Body of pancreas (tissue), 4 donors: Measurements from ENCODE around the gene ASPG. TPM values are rescaled to one million over a fixed set of nuclear protein-coding genes. Genes with fewer than 3 reads are reported as not detected.

Experiments used
- ATAC-seq: fragments of 150-250 bp; one replicate; pipeline ENCODE4 v1.9.1; 2016
- DNase-seq, 4 donors: peaks; one replicate each; pipeline ENCODE4 v3.0.0-alpha.2; 2019
- H3K27ac ChIP-seq, 4 donors: fragments of 200-600 bp; sonication (generic); 1 replicate in 3 of 4; 2 replicates in 1 of 4; pipeline versions ENCODE4 v1.5.1 to v1.6.1; 2016 to 2019; ENCODE audit warnings: mild to moderate bottlenecking in 1 of 4, mixed read lengths in 1 of 4, moderate library complexity in 1 of 4
- H3K27me3 ChIP-seq, 2 donors: fragments of 200-600 bp; sonication (generic); one replicate each; pipeline ENCODE4 v1.6.0; 2016; ENCODE audit warnings: mild to moderate bottlenecking in 1 of 2
- H3K36me3 ChIP-seq, 2 donors: fragments of 200-600 bp; sonication (generic); replicated peaks in 1 of 2; 2 replicates each; pipeline ENCODE4 v1.5.1; 2016; ENCODE audit warnings: low read depth in 2 of 2; ENCODE audit not compliant: insufficient read depth in 1 of 2
- H3K4me1 ChIP-seq: fragments of 200-600 bp; sonication (generic); one replicate; pipeline ENCODE4 v1.6.0; 2016
- H3K4me3 ChIP-seq, 2 donors: fragments of 200-600 bp; sonication (generic); 1 replicate in 1 of 2; 2 replicates in 1 of 2; pipeline ENCODE4 v1.5.1; 2016 to 2019
- H3K9me3 ChIP-seq, 3 donors: fragments of 200-600 bp; sonication (generic); 1 replicate in 2 of 3; 2 replicates in 1 of 3; pipeline ENCODE4 v1.5.1; 2016
- POLR2A ChIP-seq, 3 donors: fragments of 450-650 bp; IDR thresholded peaks; one replicate each; pipeline ENCODE4 v1.6.1; 2016; ENCODE audit warnings: antibody characterized with exemption in 3 of 3, mild to moderate bottlenecking in 2 of 3
- WGBS, 2 donors: methylation state at CpG; one replicate each; pipeline ENCODE4 v1.1.5; 2017; 5-methylcytosine and 5-hydroxymethylcytosine counted together
- intact Hi-C: fragments of 100-400 bp; cut with DNase I; formaldehyde crosslinking; loops from one replicate; pipeline ENCODE4 v1.15.1; 2023
- total RNA-seq, 2 donors: library from RNA; depleted of rRNA; stranded (reverse); fragments of >200 nt; gene quantifications; one replicate each; pipeline ENCODE4 v1.1.0, GENCODE V29; 2016
- TF ChIP-seq, protein P1 (sequence below), 7 experiments: fragments of 450-650 bp in 4 of 7; fragments of 200-600 bp in 3 of 7; sonication (generic) in 3 of 7; IDR thresholded peaks; one replicate each; pipeline ENCODE4 v1.5.1; 2016 to 2019; ENCODE audit warnings: antibody characterized with exemption in 7 of 7

Gene ASPG
- total RNA-seq, 2 donors from 2014 or later = 0.52 to 0.99 TPM

DNA sequence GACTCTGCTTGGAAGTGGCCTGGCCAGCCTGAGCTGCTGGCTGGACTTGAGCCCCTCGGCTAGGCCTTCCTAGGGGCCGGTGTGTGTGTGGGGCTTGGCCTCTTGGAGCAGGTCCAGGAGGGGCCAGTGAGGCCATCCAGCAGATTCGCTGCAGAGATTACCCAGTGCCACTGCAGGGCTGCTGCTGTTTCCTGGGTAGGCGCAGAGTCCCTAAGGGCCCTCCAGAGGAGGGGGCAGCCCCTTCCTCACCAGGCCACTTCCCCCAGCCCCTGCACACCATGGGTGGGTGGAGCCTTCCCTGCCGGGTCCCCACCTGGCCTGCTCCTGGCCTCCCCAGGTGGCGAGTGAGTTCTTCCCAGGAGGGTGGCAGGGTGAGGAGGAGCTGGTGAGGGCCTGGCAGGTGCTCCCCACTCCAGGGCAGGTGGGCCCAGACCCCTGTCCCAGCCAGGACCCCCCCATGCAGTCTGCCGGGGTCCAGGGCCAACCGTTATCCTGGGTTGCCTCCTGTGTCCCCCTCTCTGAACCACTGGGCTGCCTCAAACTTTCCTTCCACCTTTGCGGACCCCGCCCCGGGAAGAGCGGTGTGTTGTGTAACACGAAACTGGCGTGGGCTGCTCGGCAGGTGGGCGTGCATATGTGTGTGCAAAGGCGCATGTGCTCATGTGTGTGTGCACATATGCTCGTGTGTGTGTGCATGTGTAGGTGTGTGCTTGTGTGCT lies 25.1 kb downstream of the ASPG start:
- DNase-seq = peak in 2 of 4 donors; percentile 4 to 12

DNA sequence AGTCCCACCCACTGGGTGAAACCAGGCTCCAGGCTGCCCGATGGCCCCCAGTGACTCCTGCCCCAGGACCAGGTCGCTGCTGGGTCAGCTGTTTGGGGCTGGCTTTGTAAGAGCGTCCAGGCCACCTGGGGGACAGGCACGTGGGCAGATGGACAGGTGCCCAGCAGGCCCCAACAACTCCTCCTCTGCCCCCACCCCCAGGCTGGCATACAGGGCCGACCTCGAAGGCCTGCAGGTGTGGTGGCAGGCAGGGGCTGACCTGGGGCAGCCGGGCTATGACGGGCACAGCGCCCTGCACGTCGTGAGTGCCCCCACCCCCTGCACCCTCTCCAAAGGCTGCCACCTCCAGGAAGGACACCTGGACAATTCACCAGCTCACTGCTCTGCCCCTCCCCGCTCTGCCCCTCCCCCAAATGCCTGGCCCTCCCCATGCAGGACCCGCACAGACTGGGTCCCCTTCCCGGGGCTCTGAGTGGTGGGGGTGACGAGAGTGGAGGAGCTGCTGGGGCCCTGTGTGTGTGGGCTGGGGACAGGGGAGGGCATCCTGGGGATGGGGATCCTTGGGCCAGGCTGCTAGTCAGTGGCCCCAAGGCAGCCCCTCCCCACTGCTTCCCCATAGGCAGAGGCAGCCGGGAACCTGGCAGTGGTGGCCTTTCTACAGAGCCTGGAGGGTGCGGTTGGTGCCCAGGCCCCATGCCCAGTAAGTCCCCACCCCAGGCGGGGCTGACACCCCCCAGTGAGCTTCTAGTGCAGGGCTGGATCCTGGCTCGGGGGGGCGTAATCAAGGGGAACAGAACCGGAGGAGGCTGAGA lies 26.0 kb downstream of the ASPG start:
- peak in 2 of 4 donors; percentile 3 to 9 for DNase-seq
- TF ChIP-seq, protein P1, sequence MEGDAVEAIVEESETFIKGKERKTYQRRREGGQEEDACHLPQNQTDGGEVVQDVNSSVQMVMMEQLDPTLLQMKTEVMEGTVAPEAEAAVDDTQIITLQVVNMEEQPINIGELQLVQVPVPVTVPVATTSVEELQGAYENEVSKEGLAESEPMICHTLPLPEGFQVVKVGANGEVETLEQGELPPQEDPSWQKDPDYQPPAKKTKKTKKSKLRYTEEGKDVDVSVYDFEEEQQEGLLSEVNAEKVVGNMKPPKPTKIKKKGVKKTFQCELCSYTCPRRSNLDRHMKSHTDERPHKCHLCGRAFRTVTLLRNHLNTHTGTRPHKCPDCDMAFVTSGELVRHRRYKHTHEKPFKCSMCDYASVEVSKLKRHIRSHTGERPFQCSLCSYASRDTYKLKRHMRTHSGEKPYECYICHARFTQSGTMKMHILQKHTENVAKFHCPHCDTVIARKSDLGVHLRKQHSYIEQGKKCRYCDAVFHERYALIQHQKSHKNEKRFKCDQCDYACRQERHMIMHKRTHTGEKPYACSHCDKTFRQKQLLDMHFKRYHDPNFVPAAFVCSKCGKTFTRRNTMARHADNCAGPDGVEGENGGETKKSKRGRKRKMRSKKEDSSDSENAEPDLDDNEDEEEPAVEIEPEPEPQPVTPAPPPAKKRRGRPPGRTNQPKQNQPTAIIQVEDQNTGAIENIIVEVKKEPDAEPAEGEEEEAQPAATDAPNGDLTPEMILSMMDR (IDR thresholded peaks at IDR 0.05) = no peak
- TF ChIP-seq POLR2A (IDR thresholded peaks at IDR 0.05) = no peak
- Histone ChIP-seq H3K27ac (no peak overlapping the region), H3K36me3 (no peaks in the 10 kb centered on the region), H3K4me3 (no peak overlapping the region), H3K9me3 (no peaks in the 10 kb centered on the region), H3K4me1 (peaks cover 7% of the 10 kb centered on the region), H3K27me3 (no peaks in the 10 kb centered on the region)
- ATAC-seq = no peak
- intact Hi-C loops = no loop called here
- 44 to 58% methylated on average over 10 to 19 of the region's 21 CpGs for WGBS, 2 donors

More for the DNA sequence above, 25.1 kb downstream of the ASPG start:
- Histone ChIP-seq H3K27ac (no peak overlapping the region), H3K27me3 (no peaks in the 10 kb centered on the region), H3K4me3 (no peak overlapping the region), H3K4me1 (no peaks in the 10 kb centered on the region), H3K9me3 (no peaks in the 10 kb centered on the region), H3K36me3 (no peaks in the 10 kb centered on the region)
- WGBS, 2 donors = 41 to 55% methylated on average over 15 to 18 of the region's 18 CpGs
- TF ChIP-seq, protein P1 (IDR thresholded peaks at IDR 0.05) = no peak
- TF ChIP-seq POLR2A (IDR thresholded peaks at IDR 0.05) = no peak
- ATAC-seq = no peak
- intact Hi-C loops = no loop called here

DNA sequence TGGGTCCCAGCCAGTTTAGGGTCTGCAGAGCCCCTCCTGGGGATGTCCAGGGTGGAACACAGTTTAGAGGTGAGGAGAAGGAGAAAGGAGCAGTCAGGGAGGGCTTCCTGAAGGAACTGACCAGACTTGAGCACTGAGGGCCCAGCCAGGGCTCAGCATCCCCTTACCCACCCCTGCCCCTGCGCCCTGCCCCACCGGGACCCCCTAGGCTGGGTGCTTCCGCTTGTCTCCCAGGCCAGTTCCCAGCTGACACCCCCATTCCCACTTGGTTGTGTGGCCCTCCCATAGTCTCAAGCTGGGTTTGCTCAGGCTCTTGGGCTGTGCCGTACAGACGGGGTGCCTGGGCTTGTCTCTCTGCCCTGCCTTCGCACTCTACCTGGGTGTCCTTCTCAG lies 26.6 kb downstream of the ASPG start:
- ATAC-seq = no peak
- intact Hi-C loops = no loop called here

DNA sequence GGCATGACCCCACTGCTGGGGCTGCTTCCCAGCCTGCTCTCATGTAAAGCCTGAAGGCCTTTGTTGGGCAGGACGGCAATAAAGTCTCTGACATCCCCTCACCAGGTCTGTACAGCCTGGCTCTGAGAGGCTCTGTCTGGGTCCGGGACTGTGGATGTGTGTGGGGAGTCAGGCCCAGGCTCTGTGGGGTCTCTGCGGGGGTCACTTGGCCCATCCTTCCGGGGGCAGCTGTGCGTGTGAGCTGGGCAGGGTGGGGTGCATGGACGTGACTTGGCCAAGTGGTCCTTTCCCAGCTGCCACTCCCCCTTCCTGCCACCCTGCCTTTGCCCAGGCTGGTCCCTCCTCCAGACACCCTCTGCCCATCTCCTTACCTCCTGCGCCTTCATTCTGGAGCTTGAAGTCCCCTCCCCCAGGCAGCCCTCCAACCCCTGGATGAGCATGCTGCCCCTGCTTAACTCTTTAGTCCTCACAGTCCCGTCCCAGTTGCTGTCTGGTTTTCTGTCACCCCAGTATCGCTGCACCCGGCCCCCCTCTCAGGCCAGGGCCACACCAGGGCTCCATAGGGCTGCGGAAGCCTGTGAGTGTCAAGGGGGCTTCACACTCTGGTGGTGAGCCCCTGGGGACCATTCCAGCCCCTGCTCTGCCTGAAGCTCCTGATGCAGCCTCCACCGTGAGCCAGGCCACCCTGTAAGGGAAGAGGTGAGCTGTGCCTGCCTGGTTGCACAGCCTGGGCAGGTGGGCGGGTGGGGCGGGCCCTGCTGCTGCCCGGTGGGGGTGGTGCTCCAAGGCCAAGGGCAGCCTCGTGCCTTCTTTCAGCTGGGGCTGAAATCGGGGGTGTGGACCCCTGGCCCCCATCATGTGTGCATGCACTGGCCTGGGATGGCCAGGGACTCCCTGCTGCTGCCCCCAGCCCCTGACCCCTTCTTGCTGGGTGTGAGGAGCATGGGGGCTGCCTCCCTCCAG lies 27.4 kb downstream of the ASPG start:
- H3K4me3 ChIP-seq = no peak overlapping the region
- peaks cover 0 to 3% of the 10 kb centered on the region in 2 donors for H3K27me3 ChIP-seq
- peaks cover 20% of the 10 kb centered on the region for H3K4me1 ChIP-seq
- intact Hi-C loops = no loop called here
- no peak overlapping the region for H3K27ac ChIP-seq
- ATAC-seq (no peak), DNase-seq (peak in 2 of 4 donors; percentile 4 to 10)
- no peak for TF ChIP-seq POLR2A (IDR thresholded peaks at IDR 0.05)
- TF ChIP-seq, protein P1 (IDR thresholded peaks at IDR 0.05) = no peak
- no peaks in the 10 kb centered on the region for H3K36me3 ChIP-seq
- WGBS, 2 donors = 43 to 51% methylated on average over 9 to 17 of the region's 17 CpGs
- H3K9me3 ChIP-seq = no peaks in the 10 kb centered on the region

More for the DNA sequence above, 26.6 kb downstream of the ASPG start:
- no peak overlapping the region for H3K27ac ChIP-seq
- 52 to 73% methylated on average over 5 to 6 of the region's 6 CpGs for WGBS, 2 donors
- no peaks in the 10 kb centered on the region for H3K36me3 ChIP-seq
- peaks cover 13% of the 10 kb centered on the region for H3K4me1 ChIP-seq
- peak in 1 of 4 donors; percentile 1 for DNase-seq
- TF ChIP-seq, protein P1 (IDR thresholded peaks at IDR 0.05) = no peak
- no peak for TF ChIP-seq POLR2A (IDR thresholded peaks at IDR 0.05)
- no peaks in the 10 kb centered on the region for H3K9me3 ChIP-seq
- no peak overlapping the region for H3K4me3 ChIP-seq
- no peaks in the 10 kb centered on the region for H3K27me3 ChIP-seq
